Prostate gland (tissue), 2 donors: ENCODE measurements around the gene PHF3. TPM values are rescaled to one million over a fixed set of nuclear protein-coding genes. Genes with fewer than 3 reads are reported as not detected.

Source experiments
- DNase-seq: peaks from one replicate; pipeline ENCODE4 v3.0.0-alpha.2; 2019; ENCODE audit warnings: low spot score
- H3K27ac ChIP-seq, 2 donors: fragments of 200-600 bp; sonication (generic); 2 replicates each; pipeline ENCODE4 v1.5.1; 2017 to 2019
- H3K27me3 ChIP-seq: fragments of 200-600 bp; sonication (generic); replicated peaks from 2 replicates; pipeline ENCODE4 v1.5.1; 2019; ENCODE audit not compliant: insufficient read depth
- H3K36me3 ChIP-seq, 2 donors: fragments of 200-600 bp; sonication (generic); 1 replicate in 1 of 2; 2 replicates in 1 of 2; pipeline versions ENCODE4 v1.5.1 to v1.8.1; 2017 to 2019
- H3K4me1 ChIP-seq: fragments of 200-600 bp; sonication (generic); replicated peaks from 2 replicates; pipeline ENCODE4 v1.5.1; 2019
- H3K4me3 ChIP-seq, 2 donors: fragments of 200-600 bp; sonication (generic); 2 replicates each; pipeline ENCODE4 v1.5.1; 2017 to 2019
- H3K9me3 ChIP-seq: fragments of 200-600 bp; sonication (generic); 2 replicates; pipeline ENCODE4 v1.5.1; 2017
- CTCF ChIP-seq, 4 experiments: fragments of 200-600 bp in 2 of 4; fragments of 450-650 bp in 2 of 4; sonication (generic) in 2 of 4; IDR thresholded peaks; 1 replicate in 3 of 4; 2 replicates in 1 of 4; pipeline ENCODE4 v1.5.1; 2016 to 2019; ENCODE audit warnings: antibody characterized with exemption in 4 of 4, mild to moderate bottlenecking in 2 of 4, moderate library complexity in 2 of 4
- POLR2A ChIP-seq: fragments of 450-650 bp; IDR thresholded peaks from one replicate; pipeline ENCODE4 v1.6.1; 2016; ENCODE audit warnings: antibody characterized with exemption, mild to moderate bottlenecking
- POLR2AphosphoS5 ChIP-seq: sonication (generic); formaldehyde crosslinking; IDR thresholded peaks from one replicate; pipeline ENCODE4 v1.6.1; 2017; ENCODE audit warnings: antibody characterized with exemption
- WGBS: methylation state at CpG from one replicate; pipeline ENCODE4 v1.1.5; 2018; 5-methylcytosine and 5-hydroxymethylcytosine counted together
- intact Hi-C: fragments of 100-400 bp; cut with DNase I; formaldehyde crosslinking; loops from one replicate; pipeline ENCODE4 v1.14.2; 2022
- total RNA-seq, 2 donors: library from RNA; depleted of rRNA; stranded (reverse); fragments of >200 nt; gene quantifications; one replicate each; pipeline ENCODE4 v1.1.0, GENCODE V29; 2016

PHF3 gene
- total RNA-seq, 2 donors from 2014 or later: 47.6 to 63.9 TPM

- H3K9me3 ChIP-seq: no peaks in the 10 kb centered on the region
- H3K4me3 ChIP-seq: no peak overlapping the region
- WGBS: 64% methylated on average over 2 of the region's 2 CpGs
- no peak for DNase-seq
- intact Hi-C loops: no loop called here
- no peaks in the 10 kb centered on the region for H3K27me3 ChIP-seq
- no peaks in the 10 kb centered on the region for H3K4me1 ChIP-seq
- no peaks in the 10 kb centered on the region for H3K36me3 ChIP-seq
- TF ChIP-seq POLR2AphosphoS5: no peak
- no peak for TF ChIP-seq CTCF (IDR thresholded peaks at IDR 0.05)
- no peak for TF ChIP-seq POLR2A
- H3K27ac ChIP-seq: no peak overlapping the region
Measured at GRCh38 chr6:63705707-63706106, 70.1 kb downstream of the PHF3 start.

GRCh38 chr6:63706630-63707029 lies 71.0 kb downstream of the PHF3 start:
- WGBS: 59% methylated on average over 2 of the region's 2 CpGs
- Histone ChIP-seq H3K4me3 (no peak overlapping the region), H3K9me3 (no peaks in the 10 kb centered on the region), H3K27me3 (no peaks in the 10 kb centered on the region), H3K36me3 (no peaks in the 10 kb centered on the region), H3K4me1 (no peaks in the 10 kb centered on the region), H3K27ac (no peak overlapping the region)
- no peak for DNase-seq
- no peak for TF ChIP-seq CTCF (IDR thresholded peaks at IDR 0.05)
- TF ChIP-seq POLR2A: no peak
- no peak for TF ChIP-seq POLR2AphosphoS5
- intact Hi-C loops: no loop called here

GRCh38 chr6:63708631-63709030 lies 73.0 kb downstream of the PHF3 start:
- intact Hi-C loops: no loop called here
- H3K27ac ChIP-seq: no peak overlapping the region
- no peaks in the 10 kb centered on the region for H3K27me3 ChIP-seq
- WGBS: 98% methylated on average over 1 of the region's 1 CpG
- H3K4me3 ChIP-seq: no peak overlapping the region
- no peaks in the 10 kb centered on the region for H3K9me3 ChIP-seq
- TF ChIP-seq POLR2A (no peak), POLR2AphosphoS5 (no peak), CTCF (IDR thresholded peaks at IDR 0.05) (no peak)
- no peak for DNase-seq
- H3K36me3 ChIP-seq: no peaks in the 10 kb centered on the region
- H3K4me1 ChIP-seq: no peaks in the 10 kb centered on the region

- Histone ChIP-seq H3K4me1 (no peaks in the 10 kb centered on the region), H3K4me3 (no peak overlapping the region), H3K27ac (no peak overlapping the region), H3K36me3 (no peaks in the 10 kb centered on the region), H3K27me3 (no peaks in the 10 kb centered on the region), H3K9me3 (no peaks in the 10 kb centered on the region)
- TF ChIP-seq POLR2AphosphoS5: no peak
- TF ChIP-seq CTCF (IDR thresholded peaks at IDR 0.05): no peak
- TF ChIP-seq POLR2A: no peak
- DNase-seq: no peak
- intact Hi-C loops: no loop called here
Measured at GRCh38 chr6:63709148-63709547, 73.5 kb downstream of the PHF3 start.

GRCh38 chr6:63713332-63713731 lies 77.7 kb downstream of the PHF3 start:
- WGBS: 91% methylated on average over 6 of the region's 6 CpGs
- no peaks in the 10 kb centered on the region for H3K36me3 ChIP-seq
- intact Hi-C loops: no loop called here

More at GRCh38 chr6:63713332-63713731, 77.7 kb downstream of the PHF3 start:
- H3K4me3 ChIP-seq: no peak overlapping the region
- no peak for DNase-seq
- H3K4me1 ChIP-seq: no peaks in the 10 kb centered on the region
- no peaks in the 10 kb centered on the region for H3K9me3 ChIP-seq
- H3K27me3 ChIP-seq: no peaks in the 10 kb centered on the region
- H3K27ac ChIP-seq: no peak overlapping the region
- TF ChIP-seq CTCF (IDR thresholded peaks at IDR 0.05) (no peak), POLR2A (no peak), POLR2AphosphoS5 (no peak)
